CD14-positive monocyte (primary cell): ENCODE data around the gene SERPINF2. TPM values are rescaled to one million over a fixed set of nuclear protein-coding genes. Genes with fewer than 3 reads are reported as not detected.

Experiments
- DNase-seq, 3 donors: peaks; one replicate each; pipeline ENCODE4 v3.0.0-alpha.2; 2011 to 2022
- H2AFZ ChIP-seq: 2 replicates; pipeline ENCODE4 v1.6.0; 2012; ENCODE audit warnings: mild to moderate bottlenecking, low read depth, low read length, inconsistent platforms; ENCODE audit not compliant: insufficient read depth, poor library complexity, severe bottlenecking
- H3K27ac ChIP-seq, 2 donors: 1 replicate in 1 of 2; 2 replicates in 1 of 2; pipeline ENCODE4 v1.5.1; 2012 to 2013; ENCODE audit warnings: low read length in 2 of 2, control low read depth in 1 of 2, inconsistent platforms in 1 of 2, low read depth in 1 of 2, mild to moderate bottlenecking in 1 of 2
- H3K27me3 ChIP-seq, 2 donors: one replicate each; pipeline versions ENCODE4 v1.6.0 to v1.6.1; 2011 to 2013; ENCODE audit warnings: low read length in 2 of 2; ENCODE audit not compliant: control insufficient read depth in 2 of 2, insufficient read depth in 2 of 2
- H3K36me3 ChIP-seq, 2 donors: replicated peaks in 1 of 2; 1 replicate in 1 of 2; 2 replicates in 1 of 2; pipeline versions ENCODE4 v1.5.1 to v1.6.1; 2012 to 2013; ENCODE audit warnings: low read length in 2 of 2, control low read depth in 1 of 2, inconsistent platforms in 1 of 2, mild to moderate bottlenecking in 1 of 2; ENCODE audit not compliant: insufficient read depth in 2 of 2, control insufficient read depth in 1 of 2
- H3K4me1 ChIP-seq, 2 donors: 1 replicate in 1 of 2; 2 replicates in 1 of 2; pipeline versions ENCODE4 v1.5.1 to v1.6.1; 2012 to 2013; ENCODE audit warnings: low read length in 2 of 2, control low read depth in 1 of 2, inconsistent platforms in 1 of 2, mild to moderate bottlenecking in 1 of 2, moderate library complexity in 1 of 2; ENCODE audit not compliant: insufficient read depth in 2 of 2, control insufficient read depth in 1 of 2
- H3K4me2 ChIP-seq: replicated peaks from 2 replicates; pipeline ENCODE3; 2012; ENCODE audit warnings: low read length, moderate library complexity, mild to moderate bottlenecking; ENCODE audit not compliant: poor library complexity, severe bottlenecking; ENCODE audit errors: extremely low read depth
- H3K4me3 ChIP-seq, 3 experiments: fragments of 200-600 bp in 1 of 3; sonication (generic) in 1 of 3; replicated peaks in 1 of 3; 1 replicate in 2 of 3; 2 replicates in 1 of 3; pipeline ENCODE4 v1.5.1; 2011 to 2013; ENCODE audit warnings: low read length in 3 of 3, mild to moderate bottlenecking in 3 of 3, control low read depth in 2 of 3, low read depth in 2 of 3, inconsistent platforms in 1 of 3, moderate library complexity in 1 of 3
- H3K79me2 ChIP-seq: 2 replicates; pipeline ENCODE4 v1.6.0; 2012; ENCODE audit warnings: mild to moderate bottlenecking, control low read depth, inconsistent platforms, low read length, moderate library complexity; ENCODE audit not compliant: insufficient read depth
- H3K9ac ChIP-seq: 2 replicates; pipeline ENCODE4 v1.6.0; 2017; ENCODE audit warnings: low read length, mild to moderate bottlenecking; ENCODE audit not compliant: insufficient read depth, poor library complexity, severe bottlenecking
- H3K9me3 ChIP-seq, 2 donors: replicated peaks in 1 of 2; 1 replicate in 1 of 2; 2 replicates in 1 of 2; pipeline versions ENCODE4 v1.5.1 to v1.6.1; 2012 to 2013; ENCODE audit warnings: low read length in 2 of 2, control low read depth in 1 of 2; ENCODE audit not compliant: control insufficient read depth in 1 of 2, insufficient read depth in 1 of 2
- H4K20me1 ChIP-seq: 2 replicates; pipeline ENCODE4 v1.6.0; 2012; ENCODE audit warnings: mild to moderate bottlenecking, low read length, control low read depth, moderate library complexity; ENCODE audit not compliant: insufficient read depth
- H3K27ac Mint-ChIP-seq, 7 donors: one replicate each; pipeline ENCODE4 v1.8.0; 2020; ENCODE audit warnings: mild to moderate bottlenecking in 7 of 7, mixed read lengths in 7 of 7, moderate library complexity in 6 of 7, inconsistent platforms in 2 of 7
- H3K27me3 Mint-ChIP-seq, 3 donors: one replicate each; pipeline ENCODE4 v1.8.0; 2021 to 2022; ENCODE audit warnings: low read depth in 3 of 3, mild to moderate bottlenecking in 3 of 3, mixed read lengths in 3 of 3, moderate library complexity in 3 of 3, inconsistent platforms in 1 of 3
- H3K36me3 Mint-ChIP-seq, 2 donors: one replicate each; pipeline ENCODE4 v1.8.0; 2020; ENCODE audit warnings: mixed read lengths in 2 of 2, inconsistent platforms in 1 of 2, mild to moderate bottlenecking in 1 of 2
- H3K4me1 Mint-ChIP-seq: one replicate; pipeline ENCODE4 v1.8.0; 2020; ENCODE audit warnings: mild to moderate bottlenecking, mixed read lengths
- H3K4me3 Mint-ChIP-seq, 2 donors: one replicate each; pipeline ENCODE4 v1.8.0; 2020; ENCODE audit warnings: mild to moderate bottlenecking in 2 of 2, mixed read lengths in 2 of 2, moderate library complexity in 1 of 2
- H3K9me3 Mint-ChIP-seq, 7 donors: one replicate each; pipeline ENCODE4 v1.8.0; 2020 to 2022; ENCODE audit warnings: mixed read lengths in 7 of 7, mild to moderate bottlenecking in 6 of 7, moderate library complexity in 6 of 7, inconsistent platforms in 2 of 7
- WGBS: methylation state at CpG from one replicate; pipeline ENCODE4 v1.1.5; 2013; ENCODE audit warnings: missing lambda C conversion rate; ENCODE audit not compliant: insufficient coverage; 5-methylcytosine and 5-hydroxymethylcytosine counted together
- intact Hi-C, 2 donors: fragments of 100-400 bp; cut with micrococcal nuclease; formaldehyde crosslinking; loops; one replicate each; pipeline versions ENCODE4 v1.15.0 to v1.15.1; 2023
- polyA plus RNA-seq, 3 donors: library from polyadenylated mRNA; depleted of rRNA in 1 of 3; unstranded in 2 of 3; stranded (reverse) in 1 of 3; fragments of 300-500 nt in 2 of 3; fragments of >200 nt in 1 of 3; fragmentation: Illumina TruSeq in 2 of 3; gene quantifications; 1 replicate in 2 of 3; 2 replicates in 1 of 3; pipeline ENCODE4 v1.2.3, GENCODE V29; 2012 to 2021
- TF ChIP-seq, protein P1 (sequence below): fragments of 200-600 bp; IDR thresholded peaks from one replicate; pipeline ENCODE4 v1.8.0; 2022; ENCODE audit warnings: antibody characterized with exemption, mild to moderate bottlenecking

SERPINF2 gene
- polyA plus RNA-seq, 3 donors, result 0.75 to 1.5 (median 0.79) TPM

DNA sequence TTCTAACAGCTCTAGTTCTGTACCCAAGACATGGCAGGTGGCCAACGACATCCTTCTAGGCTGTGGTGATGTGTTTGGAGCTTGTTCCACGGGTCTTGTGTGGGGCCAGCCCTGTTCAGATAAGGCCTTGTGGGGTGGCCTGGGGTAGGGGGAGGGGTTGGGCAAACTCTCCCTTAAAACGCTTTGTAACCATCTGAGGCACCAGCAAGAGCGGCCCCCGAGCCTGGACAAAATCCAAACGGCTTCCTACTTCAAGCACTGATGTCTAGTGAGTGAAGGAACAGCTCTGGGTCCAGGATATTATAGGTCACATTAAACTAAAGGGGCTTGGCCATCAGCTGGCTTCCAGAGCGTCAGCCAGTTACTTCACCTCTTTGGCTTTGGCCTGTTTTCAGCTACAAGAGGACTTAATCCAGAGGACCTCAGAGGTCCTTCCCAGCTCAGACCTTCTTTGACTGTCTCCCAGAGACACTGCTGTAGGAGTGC lies 31.1 kb downstream of the SERPINF2 start:
- 80% methylated on average over 4 of the region's 7 CpGs for WGBS
- Histone ChIP-seq H3K4me3 (no peak overlapping the region), H3K36me3 (peaks cover 16 to 27% of the 10 kb centered on the region in 2 donors), H3K27ac (no peak overlapping the region), H3K9me3 (no peaks in the 10 kb centered on the region), H2AFZ (no peak overlapping the region), H4K20me1 (no peaks in the 10 kb centered on the region), H3K4me2 (no peak overlapping the region), H3K27me3 (no peaks in the 10 kb centered on the region), H3K9ac (no peak overlapping the region), H3K79me2 (no peaks in the 10 kb centered on the region), H3K4me1 (peaks cover 13 to 14% of the 10 kb centered on the region in 2 donors)
- Mint-ChIP-seq H3K27me3 (peaks cover 0 to 6% (median 2%) of the 10 kb centered on the region in 3 donors), H3K4me3 (no peak overlapping the region), H3K36me3 (peaks cover 26 to 33% of the 10 kb centered on the region in 2 donors), H3K9me3 (no peaks in the 10 kb centered on the region), H3K4me1 (peaks cover 13% of the 10 kb centered on the region), H3K27ac (peak overlapping the region in 1 of 7 donors; percentile 46)
- intact Hi-C loops, result loop anchor here in 1 of 2 donors (5.0 kb wide), 1 partner anchor 41 kb away; no protein-coding TSS in a partner anchor
- DNase-seq, result no peak
- TF ChIP-seq, protein P1, sequence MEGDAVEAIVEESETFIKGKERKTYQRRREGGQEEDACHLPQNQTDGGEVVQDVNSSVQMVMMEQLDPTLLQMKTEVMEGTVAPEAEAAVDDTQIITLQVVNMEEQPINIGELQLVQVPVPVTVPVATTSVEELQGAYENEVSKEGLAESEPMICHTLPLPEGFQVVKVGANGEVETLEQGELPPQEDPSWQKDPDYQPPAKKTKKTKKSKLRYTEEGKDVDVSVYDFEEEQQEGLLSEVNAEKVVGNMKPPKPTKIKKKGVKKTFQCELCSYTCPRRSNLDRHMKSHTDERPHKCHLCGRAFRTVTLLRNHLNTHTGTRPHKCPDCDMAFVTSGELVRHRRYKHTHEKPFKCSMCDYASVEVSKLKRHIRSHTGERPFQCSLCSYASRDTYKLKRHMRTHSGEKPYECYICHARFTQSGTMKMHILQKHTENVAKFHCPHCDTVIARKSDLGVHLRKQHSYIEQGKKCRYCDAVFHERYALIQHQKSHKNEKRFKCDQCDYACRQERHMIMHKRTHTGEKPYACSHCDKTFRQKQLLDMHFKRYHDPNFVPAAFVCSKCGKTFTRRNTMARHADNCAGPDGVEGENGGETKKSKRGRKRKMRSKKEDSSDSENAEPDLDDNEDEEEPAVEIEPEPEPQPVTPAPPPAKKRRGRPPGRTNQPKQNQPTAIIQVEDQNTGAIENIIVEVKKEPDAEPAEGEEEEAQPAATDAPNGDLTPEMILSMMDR, result no peak

DNA sequence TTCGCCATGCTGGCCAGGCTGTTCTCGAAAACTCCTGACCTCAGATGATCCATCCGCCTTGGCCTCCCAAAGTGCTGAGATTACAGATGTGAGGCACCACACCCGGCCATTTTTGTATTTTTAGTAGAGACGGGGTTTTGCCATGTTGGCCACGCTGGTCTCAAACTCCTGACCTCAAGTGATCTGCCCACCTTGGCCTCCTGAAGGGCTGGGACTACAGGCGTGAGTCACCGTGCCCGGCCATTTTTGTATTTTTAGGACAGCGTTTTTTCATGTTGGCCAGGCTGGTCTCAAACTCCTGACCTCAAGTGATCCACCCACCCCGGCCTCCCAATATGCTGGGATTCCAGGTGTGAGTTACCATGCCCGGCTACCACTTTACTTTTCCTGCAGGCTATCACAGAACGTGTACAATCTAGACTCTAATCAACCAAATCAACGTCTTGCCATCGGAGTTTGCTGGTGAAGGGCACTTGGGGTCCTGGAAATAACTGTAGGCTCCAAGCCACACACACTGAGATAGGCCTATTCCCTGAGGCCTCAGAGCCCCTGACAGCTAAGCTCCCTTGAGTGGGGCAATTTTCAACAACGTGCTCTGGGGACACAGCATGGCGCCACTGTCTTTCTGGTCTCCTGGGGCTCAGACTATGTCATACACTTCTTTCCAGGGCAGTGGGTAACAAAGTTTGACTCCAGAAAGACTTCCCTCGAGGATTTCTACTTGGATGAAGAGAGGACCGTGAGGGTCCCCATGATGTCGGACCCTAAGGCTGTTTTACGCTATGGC lies 31.9 kb downstream of the SERPINF2 start:
- no peak for DNase-seq
- Histone ChIP-seq H3K36me3 (peaks cover 16 to 30% of the 10 kb centered on the region in 2 donors), H3K27me3 (no peaks in the 10 kb centered on the region)

More for the DNA sequence above, 31.9 kb downstream of the SERPINF2 start:
- H3K27ac Mint-ChIP-seq, result peak overlapping the region in 3 of 7 donors; percentile 16 to 64 (median 46)
- Histone ChIP-seq H3K4me2 (no peak overlapping the region), H3K9ac (no peak overlapping the region), H4K20me1 (no peaks in the 10 kb centered on the region), H3K4me3 (no peak overlapping the region), H3K4me1 (peaks cover 13 to 14% of the 10 kb centered on the region in 2 donors), H3K9me3 (no peaks in the 10 kb centered on the region), H3K27ac (no peak overlapping the region), H3K79me2 (no peaks in the 10 kb centered on the region), H2AFZ (no peak overlapping the region)
- intact Hi-C loops, result loop anchor here in 1 of 2 donors (5.0 kb wide), 1 partner anchor 42 kb away; no protein-coding TSS in a partner anchor
- peaks cover 13% of the 10 kb centered on the region for H3K4me1 Mint-ChIP-seq
- WGBS, result 98% methylated on average over 21 of the region's 21 CpGs
- TF ChIP-seq, protein P1, result no peak
- H3K4me3 Mint-ChIP-seq, result no peak overlapping the region
- H3K27me3 Mint-ChIP-seq, result peaks cover 0 to 6% (median 2%) of the 10 kb centered on the region in 3 donors
- no peaks in the 10 kb centered on the region for H3K9me3 Mint-ChIP-seq
- peaks cover 30 to 40% of the 10 kb centered on the region in 2 donors for H3K36me3 Mint-ChIP-seq
